Astrocyte of the cerebellum (primary cell): Measurements from ENCODE around the gene NIM1K.
"Not testable (repeated sequence)": the region's sequence is repeated elsewhere in the genome, so short reads cannot be mapped to it uniquely, and the experiment has no call there.

Experiments
- DNase-seq: peaks from one replicate; pipeline ENCODE4 v3.0.0-alpha.2; 2011; ENCODE audit warnings: low read depth
- H3K4me3 ChIP-seq: 2 replicates; pipeline ENCODE4 v1.5.1; 2011; ENCODE audit warnings: mild to moderate bottlenecking, low read depth, low read length, moderate library complexity
- CTCF ChIP-seq: IDR thresholded peaks from 2 replicates; pipeline ENCODE4 v1.5.1; 2012; ENCODE audit warnings: low read length, low read depth, moderate library complexity, mild to moderate bottlenecking; ENCODE audit errors: missing control alignments
- in situ Hi-C: cut with HindIII; loops from 2 replicates; pipeline ENCODE4 v1.10.0; 2017; ENCODE audit warnings: low sequenced_read_pairs

Gene NIM1K

GRCh38 chr5:43197535-43197934, 5.5 kb downstream of the NIM1K start:
- DNase-seq = no peak
- in situ Hi-C loops = no loop called here
- no peak for TF ChIP-seq CTCF

DNA sequence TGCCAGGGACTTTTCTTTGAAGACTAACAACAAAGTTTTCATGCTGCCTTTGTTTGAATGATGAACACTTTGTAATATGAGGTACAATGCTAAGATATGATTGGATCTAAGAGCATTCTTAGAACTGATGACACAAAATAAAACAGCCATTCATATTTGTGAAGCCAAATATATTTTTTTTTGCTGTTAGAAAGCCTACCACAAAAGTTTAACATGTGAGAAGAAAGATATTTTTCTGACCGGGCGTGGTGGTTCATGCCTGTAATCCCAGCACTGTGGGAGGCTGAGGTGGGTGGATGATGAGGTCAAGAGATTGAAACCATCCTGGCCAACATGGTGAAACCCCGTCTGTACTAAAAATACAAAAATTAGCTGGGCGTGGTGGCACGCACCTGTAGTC, 9.4 kb downstream of the NIM1K start:
- in situ Hi-C loops, H3K4me3 ChIP-seq, DNase-seq: not testable (repeated sequence)

More at GRCh38 chr5:43197535-43197934, 5.5 kb downstream of the NIM1K start:
- no peak overlapping the region for H3K4me3 ChIP-seq

DNA sequence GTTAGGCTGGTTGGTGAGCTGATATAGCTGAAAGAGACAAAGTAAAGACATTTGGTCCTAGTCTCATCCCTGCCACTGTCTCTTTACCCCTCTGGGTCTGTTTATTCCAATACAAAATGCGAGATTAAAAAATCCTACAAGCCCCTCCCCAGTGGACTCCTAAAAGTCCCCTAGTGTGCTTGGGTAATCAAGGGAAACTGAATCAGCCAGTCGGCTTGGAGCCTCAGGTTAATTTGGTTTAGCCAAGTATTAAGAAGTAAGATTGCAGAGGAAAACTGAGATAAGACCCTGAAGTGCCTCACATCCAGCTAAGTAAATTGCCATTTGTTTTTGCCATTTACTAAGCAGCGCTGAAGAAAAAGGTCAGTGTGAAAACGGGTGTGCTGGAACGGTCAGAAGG, 10.4 kb downstream of the NIM1K start:
- in situ Hi-C loops = no loop called here
- DNase-seq = no peak
- TF ChIP-seq CTCF = no peak
- H3K4me3 ChIP-seq = no peak overlapping the region

DNA sequence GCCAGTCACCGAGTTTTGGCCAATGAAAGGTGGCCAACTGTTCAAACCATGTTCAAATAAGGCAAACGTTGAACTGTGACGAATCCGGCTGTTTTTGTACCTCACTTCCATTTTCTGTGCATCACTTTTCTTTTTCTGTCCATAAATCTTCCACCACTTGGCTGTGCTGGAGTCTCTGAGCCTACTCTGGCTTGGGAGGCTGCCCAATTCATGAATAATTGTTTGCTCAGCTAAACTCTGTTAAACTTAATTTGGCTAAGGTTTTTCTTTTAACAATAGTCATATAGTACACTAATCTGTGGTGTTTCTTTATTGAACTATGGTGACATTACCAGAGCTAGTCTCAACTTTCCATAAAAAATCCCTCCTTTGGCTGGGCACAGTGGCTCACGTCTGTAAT, 11.3 kb downstream of the NIM1K start:
- in situ Hi-C loops = no loop called here
- no peak for TF ChIP-seq CTCF
- H3K4me3 ChIP-seq = no peak overlapping the region
- DNase-seq = peak; percentile 11

- in situ Hi-C loops = no loop called here
- TF ChIP-seq CTCF = no peak
- H3K4me3 ChIP-seq = no peak overlapping the region
- no peak for DNase-seq
Observed at GRCh38 chr5:43204958-43205357, 12.9 kb downstream of the NIM1K start.

DNA sequence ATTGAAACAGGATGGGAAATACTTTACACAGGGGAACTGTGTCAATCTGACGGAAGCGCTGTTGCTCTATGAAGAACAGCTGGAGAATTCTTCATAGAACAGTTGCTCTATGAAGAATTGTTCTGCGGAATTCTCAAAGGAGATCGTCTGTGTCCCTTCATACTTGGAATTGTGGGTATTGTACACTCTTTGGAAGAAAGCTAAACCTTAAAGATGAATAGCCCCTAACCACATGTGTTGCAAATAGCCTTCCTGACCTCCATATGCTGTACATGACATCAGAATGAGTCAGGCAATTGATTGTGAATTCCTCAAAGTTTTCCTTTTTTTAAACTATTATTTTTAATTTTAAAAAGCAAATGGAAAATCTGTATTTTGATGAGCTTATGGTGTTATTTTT, 15.6 kb downstream of the NIM1K start:
- TF ChIP-seq CTCF = no peak
- DNase-seq = no peak
- no peak overlapping the region for H3K4me3 ChIP-seq
- in situ Hi-C loops = no loop called here

- in situ Hi-C loops = no loop called here
- TF ChIP-seq CTCF = no peak
- H3K4me3 ChIP-seq = no peak overlapping the region
- DNase-seq = no peak
Observed at GRCh38 chr5:43208658-43209057, 16.6 kb downstream of the NIM1K start.
